ENCODE data around the gene RGS13. TPM values are rescaled to one million over a fixed set of nuclear protein-coding genes. Genes with fewer than 3 reads are reported as not detected.

The RGS13 gene
- total and polyA plus RNA-seq, 12 donors, result 0.12 to 0.15 (median 0.13) TPM; not detected in 9

- no peak overlapping the region for H3K4me3 ChIP-seq
- H3K9me3 ChIP-seq, result no peaks in the 10 kb centered on the region
- no peaks in the 10 kb centered on the region for H3K36me3 ChIP-seq
- H3K4me1 ChIP-seq, result peaks cover 0 to 28% (median 4%) of the 10 kb centered on the region in 9 donors
- no peak overlapping the region for H3K27ac ChIP-seq
- TF ChIP-seq, protein P1, sequence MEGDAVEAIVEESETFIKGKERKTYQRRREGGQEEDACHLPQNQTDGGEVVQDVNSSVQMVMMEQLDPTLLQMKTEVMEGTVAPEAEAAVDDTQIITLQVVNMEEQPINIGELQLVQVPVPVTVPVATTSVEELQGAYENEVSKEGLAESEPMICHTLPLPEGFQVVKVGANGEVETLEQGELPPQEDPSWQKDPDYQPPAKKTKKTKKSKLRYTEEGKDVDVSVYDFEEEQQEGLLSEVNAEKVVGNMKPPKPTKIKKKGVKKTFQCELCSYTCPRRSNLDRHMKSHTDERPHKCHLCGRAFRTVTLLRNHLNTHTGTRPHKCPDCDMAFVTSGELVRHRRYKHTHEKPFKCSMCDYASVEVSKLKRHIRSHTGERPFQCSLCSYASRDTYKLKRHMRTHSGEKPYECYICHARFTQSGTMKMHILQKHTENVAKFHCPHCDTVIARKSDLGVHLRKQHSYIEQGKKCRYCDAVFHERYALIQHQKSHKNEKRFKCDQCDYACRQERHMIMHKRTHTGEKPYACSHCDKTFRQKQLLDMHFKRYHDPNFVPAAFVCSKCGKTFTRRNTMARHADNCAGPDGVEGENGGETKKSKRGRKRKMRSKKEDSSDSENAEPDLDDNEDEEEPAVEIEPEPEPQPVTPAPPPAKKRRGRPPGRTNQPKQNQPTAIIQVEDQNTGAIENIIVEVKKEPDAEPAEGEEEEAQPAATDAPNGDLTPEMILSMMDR (IDR thresholded peaks at IDR 0.05), result no peak
- DNase-seq (no peak), ATAC-seq (no peak)
- H3K27me3 ChIP-seq, result no peaks in the 10 kb centered on the region
- intact Hi-C loops (cut with DNase I), result no loop called here
- 82 to 89% methylated on average over 5 of the region's 5 CpGs for WGBS, 2 donors
Measured at GRCh38 chr1:192703283-192704206, 67.6 kb downstream of the RGS13 start.

DNA sequence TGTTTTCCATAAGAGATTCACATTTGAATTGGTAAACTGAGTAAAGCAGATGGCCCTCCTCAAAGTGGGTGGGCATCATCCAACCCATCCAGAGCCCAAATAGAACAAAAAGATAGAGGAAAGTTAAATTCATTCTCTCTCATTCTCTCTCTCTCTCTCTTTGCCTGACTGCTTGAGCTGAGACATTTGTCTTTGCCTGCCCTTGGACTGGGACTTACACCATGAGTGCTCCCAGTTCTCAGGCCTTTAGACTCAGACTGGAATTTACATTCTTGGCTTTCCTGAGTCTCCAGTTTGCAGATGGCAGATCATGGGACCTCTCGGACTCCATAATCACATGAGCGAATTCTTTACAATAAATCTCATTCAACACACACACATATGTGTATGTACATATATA lies 69.6 kb downstream of the RGS13 start:
- 93 to 95% methylated on average over 2 of the region's 2 CpGs for WGBS, 2 donors
- no peak for ATAC-seq
- Histone ChIP-seq H3K27me3 (no peaks in the 10 kb centered on the region), H3K4me3 (no peak overlapping the region), H3K4me1 (peaks cover 0 to 27% (median 4%) of the 10 kb centered on the region in 9 donors), H3K9me3 (no peaks in the 10 kb centered on the region), H3K27ac (no peak overlapping the region), H3K36me3 (no peaks in the 10 kb centered on the region)
- no peak for DNase-seq
- intact Hi-C loops (cut with DNase I), result no loop called here
- TF ChIP-seq, protein P1 (IDR thresholded peaks at IDR 0.05), result no peak

DNA sequence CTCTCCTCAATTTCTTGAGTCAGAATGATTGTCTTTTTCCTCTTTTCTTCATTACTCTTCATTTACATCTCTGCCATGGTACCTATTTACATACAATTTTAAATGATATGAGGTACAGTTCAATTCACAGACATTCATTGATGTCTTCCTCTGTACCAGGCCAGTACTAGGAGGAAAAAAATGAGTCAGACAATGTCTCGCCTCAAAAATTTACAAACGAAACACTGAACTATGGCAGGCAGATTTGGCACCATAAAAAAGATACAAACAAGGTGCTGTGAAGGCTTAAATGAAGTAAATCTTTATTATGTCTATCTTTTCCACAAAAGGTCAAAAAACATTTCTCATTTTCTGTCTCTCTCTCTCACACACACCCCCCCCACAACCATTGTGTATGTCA lies 71.0 kb downstream of the RGS13 start:
- DNase-seq, result no peak
- peaks cover 0 to 13% (median 0%) of the 10 kb centered on the region in 9 donors for H3K4me1 ChIP-seq
- no peaks in the 10 kb centered on the region for H3K27me3 ChIP-seq
- no peaks in the 10 kb centered on the region for H3K9me3 ChIP-seq
- TF ChIP-seq, protein P1 (IDR thresholded peaks at IDR 0.05), result no peak
- 85 to 94% methylated on average over 2 of the region's 2 CpGs for WGBS, 2 donors
- no peak overlapping the region for H3K27ac ChIP-seq
- H3K36me3 ChIP-seq, result no peaks in the 10 kb centered on the region
- no peak overlapping the region for H3K4me3 ChIP-seq
- intact Hi-C loops (cut with DNase I), result no loop called here
- ATAC-seq, result no peak

DNA sequence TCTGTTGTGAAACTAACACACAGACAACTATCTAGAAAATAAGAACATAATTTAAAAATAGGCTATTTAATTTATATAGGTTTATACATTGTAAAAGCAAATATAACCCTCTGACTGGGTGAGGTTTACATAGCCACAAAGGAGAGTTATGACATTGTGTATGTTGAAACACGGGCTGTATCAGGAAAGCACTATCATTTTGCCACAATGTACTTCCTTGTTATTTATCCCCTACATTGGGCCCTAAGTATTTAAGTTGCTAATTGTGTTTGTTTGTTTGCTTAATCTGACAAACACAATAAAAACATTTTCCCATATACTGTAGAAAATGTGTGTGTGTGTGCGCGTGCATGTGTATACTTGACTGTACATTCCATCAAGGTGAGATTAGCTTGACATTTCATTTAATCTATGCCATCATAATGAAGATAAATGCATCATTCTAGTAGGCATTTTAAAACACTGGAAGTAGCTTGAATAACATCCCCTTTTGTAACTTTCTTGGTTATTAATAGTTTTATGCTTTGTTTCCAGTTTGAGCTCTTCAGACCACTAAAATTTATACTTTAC lies 72.1 kb downstream of the RGS13 start:
- Histone ChIP-seq H3K27me3 (no peaks in the 10 kb centered on the region), H3K4me3 (no peak overlapping the region), H3K9me3 (no peaks in the 10 kb centered on the region), H3K4me1 (peaks cover 0 to 3% (median 0%) of the 10 kb centered on the region in 9 donors), H3K27ac (peak overlapping the region in 1 of 10 donors; percentile 7), H3K36me3 (no peaks in the 10 kb centered on the region)
- WGBS, 2 donors, result 89 to 93% methylated on average over 3 of the region's 3 CpGs
- DNase-seq (no peak), ATAC-seq (no peak)
- TF ChIP-seq, protein P1 (IDR thresholded peaks at IDR 0.05), result no peak
- intact Hi-C loops (cut with DNase I), result no loop called here

Measured in heart right ventricle (tissue), 16 donors.